H1 (cell line): Measurements from ENCODE around the gene BLTP1. TPM values are rescaled to one million over a fixed set of nuclear protein-coding genes. Genes with fewer than 3 reads are reported as not detected.

Experiments used
- CTCF ChIA-PET: fragments of 300-600 bp; sonication (Branson Sonifier 250); formaldehyde crosslinking; loops from one replicate; lab custom pipeline; 2021; ENCODE audit not compliant: partially characterized antibody; lab: Charles Lee
- POLR2A ChIA-PET: fragments of 300-600 bp; sonication (Branson Sonifier 250); formaldehyde crosslinking; loops from one replicate; lab custom pipeline; 2021; ENCODE audit warnings: inconsistent platforms; ENCODE audit not compliant: partially characterized antibody; lab: Charles Lee
- DNase-seq, 2 experiments: peaks; one replicate each; pipeline versions ENCODE4 v3.0.0 to v3.0.0-alpha.2; 2010 to 2022; ENCODE audit warnings: low spot score in 2 of 2, low read depth in 1 of 2, mixed read lengths in 1 of 2
- FAIRE-seq: peaks from 2 replicates; lab custom pipeline; 2011; peaks lifted over from hg19 to GRCh38; lab: Jason Lieb, UNC
- H2AFZ ChIP-seq: 2 replicates; pipeline ENCODE4 v1.8.1; 2012; ENCODE audit warnings: low read length, inconsistent platforms
- H2AK5ac ChIP-seq: 2 replicates; pipeline ENCODE4 v1.6.1; 2013; ENCODE audit warnings: low read depth, low read length
- H2BK120ac ChIP-seq: replicated peaks from 2 replicates; pipeline ENCODE3; 2013; ENCODE audit warnings: low read depth, low read length, inconsistent platforms
- H2BK12ac ChIP-seq: 2 replicates; pipeline ENCODE4 v1.6.1; 2013; ENCODE audit warnings: low read depth, low read length
- H2BK15ac ChIP-seq: 2 replicates; pipeline ENCODE4 v1.6.1; 2013; ENCODE audit warnings: low read length
- H2BK20ac ChIP-seq: 2 replicates; pipeline ENCODE4 v1.6.1; 2013; ENCODE audit warnings: low read length
- H2BK5ac ChIP-seq: 2 replicates; pipeline ENCODE4 v1.6.1; 2013; ENCODE audit warnings: low read depth, low read length
- H3K14ac ChIP-seq: 2 replicates; pipeline ENCODE4 v1.6.1; 2013; ENCODE audit warnings: inconsistent platforms; ENCODE audit not compliant: insufficient read length
- H3K18ac ChIP-seq: 2 replicates; pipeline ENCODE4 v1.6.1; 2013; ENCODE audit warnings: low read length; ENCODE audit errors: extremely low read depth
- H3K23ac ChIP-seq: 2 replicates; pipeline ENCODE4 v1.6.1; 2013; ENCODE audit warnings: inconsistent platforms; ENCODE audit not compliant: insufficient read length
- H3K23me2 ChIP-seq: 2 replicates; pipeline ENCODE4 v1.6.1; 2013; ENCODE audit warnings: low read depth, low read length
- H3K27ac ChIP-seq: 2 replicates; pipeline ENCODE4 v1.6.1; 2011; ENCODE audit warnings: low read depth, low read length, inconsistent platforms
- H3K27me3 ChIP-seq, 4 experiments: replicated peaks in 1 of 4; 1 replicate in 1 of 4; 2 replicates in 3 of 4; pipeline versions ENCODE4 v1.6.1 to v1.8.1; 2011 to 2013; ENCODE audit warnings: low read length in 3 of 4, mild to moderate bottlenecking in 3 of 4, inconsistent platforms in 2 of 4, mixed read lengths in 2 of 4, moderate library complexity in 1 of 4; ENCODE audit not compliant: control insufficient read depth in 3 of 4, insufficient read depth in 3 of 4; ENCODE audit errors: extremely low read depth in 1 of 4
- H3K36me3 ChIP-seq, 4 experiments: 2 replicates each; pipeline versions ENCODE4 v1.6.1 to v1.8.1; 2011 to 2013; ENCODE audit warnings: mild to moderate bottlenecking in 4 of 4, low read length in 3 of 4, moderate library complexity in 2 of 4, control low read depth in 1 of 4, inconsistent platforms in 1 of 4; ENCODE audit not compliant: insufficient read depth in 4 of 4, control insufficient read depth in 2 of 4
- H3K4ac ChIP-seq: replicated peaks from 2 replicates; pipeline ENCODE3; 2013; ENCODE audit warnings: low read length, low read depth, mixed read lengths, inconsistent platforms; ENCODE audit not compliant: insufficient read length
- H3K4me1 ChIP-seq, 4 experiments: replicated peaks in 1 of 4; 1 replicate in 1 of 4; 2 replicates in 3 of 4; pipeline versions ENCODE4 v1.6.1 to v1.8.1; 2011 to 2013; ENCODE audit warnings: low read length in 3 of 4, inconsistent platforms in 2 of 4, mixed read lengths in 1 of 4; ENCODE audit not compliant: insufficient read depth in 4 of 4, control insufficient read depth in 3 of 4
- H3K4me2 ChIP-seq, 2 experiments: 2 replicates each; pipeline versions ENCODE4 v1.6.1 to v1.8.1; 2011 to 2013; ENCODE audit warnings: low read depth in 2 of 2, low read length in 2 of 2, control low read depth in 1 of 2, inconsistent platforms in 1 of 2, mild to moderate bottlenecking in 1 of 2; ENCODE audit not compliant: insufficient read depth in 1 of 2
- H3K4me3 ChIP-seq, 4 experiments: fragments of 200-600, 300-600 bp in 1 of 4; sonication (generic), shearing (Covaris generic), sonication (Bioruptor Twin) in 1 of 4; 2 replicates each; pipeline versions ENCODE4 v1.5.1 to v1.8.1; 2011 to 2016; ENCODE audit warnings: low read length in 4 of 4, low read depth in 3 of 4, control low read depth in 2 of 4, inconsistent platforms in 2 of 4, mild to moderate bottlenecking in 2 of 4, mixed read lengths in 1 of 4, moderate library complexity in 1 of 4; ENCODE audit not compliant: insufficient read depth in 2 of 4; ENCODE audit errors: extremely low read depth in 1 of 4
- H3K56ac ChIP-seq: replicated peaks from 2 replicates; pipeline ENCODE3; 2013; ENCODE audit warnings: low read depth, mild to moderate bottlenecking, mixed read lengths, low read length, inconsistent platforms; ENCODE audit not compliant: insufficient read length
- H3K79me1 ChIP-seq: 2 replicates; pipeline ENCODE4 v1.6.1; 2013; ENCODE audit warnings: low read depth, low read length, control low read depth
- H3K79me2 ChIP-seq, 2 experiments: 2 replicates each; pipeline versions ENCODE4 v1.6.1 to v1.8.1; 2012 to 2013; ENCODE audit warnings: low read length in 2 of 2, mild to moderate bottlenecking in 2 of 2, inconsistent platforms in 1 of 2; ENCODE audit not compliant: insufficient read depth in 2 of 2, control insufficient read depth in 1 of 2
- H3K9ac ChIP-seq, 4 experiments: replicated peaks in 1 of 4; 1 replicate in 1 of 4; 2 replicates in 3 of 4; pipeline versions ENCODE4 v1.6.1 to v1.8.1; 2011 to 2013; ENCODE audit warnings: low read depth in 3 of 4, low read length in 3 of 4, control low read depth in 2 of 4, mild to moderate bottlenecking in 2 of 4, moderate library complexity in 2 of 4, inconsistent platforms in 1 of 4; ENCODE audit errors: extremely low read depth in 1 of 4
- H3K9me3 ChIP-seq, 2 experiments: 2 replicates each; pipeline versions ENCODE4 v1.6.1 to v1.8.1; 2012 to 2013; ENCODE audit warnings: mild to moderate bottlenecking in 2 of 2, moderate library complexity in 2 of 2, control low read depth in 1 of 2, inconsistent platforms in 1 of 2, low read depth in 1 of 2, low read length in 1 of 2, mixed read lengths in 1 of 2; ENCODE audit not compliant: insufficient read depth in 2 of 2
- H4K20me1 ChIP-seq, 2 experiments: replicated peaks in 1 of 2; 2 replicates each; pipeline versions ENCODE3 to v1.8.1; 2011 to 2013; ENCODE audit warnings: inconsistent platforms in 2 of 2, low read length in 2 of 2, mild to moderate bottlenecking in 1 of 2; ENCODE audit not compliant: insufficient read depth in 2 of 2, control insufficient read depth in 1 of 2
- H4K5ac ChIP-seq: 2 replicates; pipeline ENCODE4 v1.6.1; 2013; ENCODE audit warnings: low read length, low read depth, mixed read lengths, inconsistent platforms; ENCODE audit not compliant: insufficient read length
- H4K8ac ChIP-seq: 2 replicates; pipeline ENCODE4 v1.8.0; 2013; ENCODE audit warnings: mild to moderate bottlenecking, moderate library complexity, low read length, inconsistent platforms; ENCODE audit not compliant: insufficient read depth; ENCODE audit errors: extremely low read depth
- H4K91ac ChIP-seq: replicated peaks from 2 replicates; pipeline ENCODE3; 2013; ENCODE audit warnings: low read length, mixed read lengths, inconsistent platforms; ENCODE audit not compliant: insufficient read length
- CREB1 ChIP-seq: IDR thresholded peaks from 2 replicates; pipeline ENCODE4 v1.6.1; 2012; ENCODE audit warnings: inconsistent platforms
- CTBP2 ChIP-seq: IDR thresholded peaks from 2 replicates; pipeline ENCODE4 v1.7.0; 2011; ENCODE audit warnings: borderline replicate concordance, mild to moderate bottlenecking, moderate library complexity, mixed read lengths, low read length; ENCODE audit not compliant: insufficient read depth, insufficient read length
- SIX5 ChIP-seq: IDR thresholded peaks from 2 replicates; pipeline ENCODE4 v1.6.1; 2011; ENCODE audit warnings: mild to moderate bottlenecking, low read depth, low read length
- WGBS, 2 experiments: shearing (Covaris generic) in 1 of 2; methylation state at CpG; one replicate each; pipeline versions ENCODE4 v1.1.6 to v1.1.7; 2013 to 2015; ENCODE audit warnings: low lambda C conversion rate in 2 of 2, mixed read lengths in 2 of 2, inconsistent platforms in 1 of 2, low coverage in 1 of 2, missing lambda C conversion rate in 1 of 2; ENCODE audit not compliant: insufficient replicate concordance in 2 of 2, insufficient coverage in 1 of 2, insufficient read length in 1 of 2; ENCODE audit errors: extremely low coverage in 1 of 2, missing lambda C conversion rate in 1 of 2; 5-methylcytosine and 5-hydroxymethylcytosine counted together
- polyA plus RNA-seq, 7 experiments: library from polyadenylated mRNA; depleted of rRNA in 3 of 7; stranded (reverse) in 5 of 7; unstranded in 2 of 7; fragments of >200 nt in 5 of 7; fragments of 200-250 nt in 2 of 7; gene quantifications; 1 replicate in 5 of 7; 2 replicates in 1 of 7; 4 replicates in 1 of 7; pipeline versions ENCODE4 v1.2.1 to v1.2.3, GENCODE V29; 2011 to 2013; ENCODE audit warnings: missing spikeins in 2 of 7, mixed read lengths in 2 of 7
- total RNA-seq: library from RNA; stranded (reverse); fragmentation: NEBNext Ultra II Directional; extraction: Animal tissue kit (Norgen Biotek cat#: 25700); gene quantifications from 2 replicates; pipeline ENCODE4 v1.2.1, GENCODE V29; 2021
- TF ChIP-seq, protein P1 (sequence below): IDR thresholded peaks from 2 replicates; pipeline ENCODE4 v1.6.1; 2012; ENCODE audit warnings: inconsistent platforms

Gene BLTP1
- total and polyA plus RNA-seq, 2 of the 8 experiments (the other 6 are each of a cell fraction or from before 2014, with no cell fraction given) = 14.0 to 27.9 TPM

DNA sequence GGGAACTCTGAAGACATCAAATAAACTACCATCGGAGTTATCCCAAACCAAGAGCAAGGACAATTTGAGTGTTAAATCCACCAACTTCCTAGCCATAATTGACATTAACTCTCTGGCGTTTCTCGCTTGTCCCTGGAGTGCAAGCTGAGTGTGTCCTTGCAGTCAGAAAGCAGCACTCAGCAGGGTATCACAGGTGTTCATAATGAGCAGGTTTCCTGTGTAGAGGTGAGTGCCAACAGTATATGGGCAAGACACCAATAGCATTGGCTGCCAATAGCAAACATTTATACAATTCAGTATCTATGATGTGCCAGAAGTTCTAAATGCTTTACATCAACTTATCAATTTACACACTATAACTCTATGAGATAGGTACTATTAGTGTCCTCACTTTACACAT is 11.2 kb downstream of the BLTP1 start:
- no peak overlapping the region for H2AK5ac ChIP-seq
- H3K4me2 ChIP-seq = no peak overlapping the region
- no peak overlapping the region for H3K27ac ChIP-seq
- H2BK120ac ChIP-seq = no peak overlapping the region
- H3K9me3 ChIP-seq = no peaks in the 10 kb centered on the region
- 0 out of 7 replicates have a peak, but pooled peaks cover 0 to 2% (median 0%) of the 10 kb centered on the region in 4 experiments for H3K4me1 ChIP-seq
- H4K91ac ChIP-seq = no peak overlapping the region
- H3K14ac ChIP-seq = no peak overlapping the region
- no peak overlapping the region for H4K8ac ChIP-seq
- TF ChIP-seq CREB1 (no peak), CTBP2 (no peak), SIX5 (no peak)
- TF ChIP-seq, protein P1, sequence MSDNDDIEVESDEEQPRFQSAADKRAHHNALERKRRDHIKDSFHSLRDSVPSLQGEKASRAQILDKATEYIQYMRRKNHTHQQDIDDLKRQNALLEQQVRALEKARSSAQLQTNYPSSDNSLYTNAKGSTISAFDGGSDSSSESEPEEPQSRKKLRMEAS = no peak
- H3K27me3 ChIP-seq = no peaks in the 10 kb centered on the region
- peaks cover 3 to 38% of the 10 kb centered on the region in 2 experiments; a peak in 3 of 4 replicates for H3K79me2 ChIP-seq
- no peaks in the 10 kb centered on the region for H3K36me3 ChIP-seq
- no peak overlapping the region for H4K5ac ChIP-seq
- no peak overlapping the region for H3K4ac ChIP-seq
- H2BK20ac ChIP-seq = no peak overlapping the region
- no peak overlapping the region for H2BK5ac ChIP-seq
- ChIA-PET CTCF (no interaction called here), POLR2A (no interaction called here)
- no peak overlapping the region for H3K56ac ChIP-seq
- no peaks in the 10 kb centered on the region for H3K23me2 ChIP-seq
- H3K79me1 ChIP-seq = peaks cover 5% of the 10 kb centered on the region; the same call in 1 of the 2 replicates
- H2AFZ ChIP-seq = no peak overlapping the region
- no peak overlapping the region for H3K18ac ChIP-seq
- H4K20me1 ChIP-seq = no peaks in the 10 kb centered on the region
- DNase-seq (no peak), FAIRE-seq (no peak)
- no peak overlapping the region for H2BK15ac ChIP-seq
- no peak overlapping the region for H3K9ac ChIP-seq
- H3K4me3 ChIP-seq = no peak overlapping the region
- whole genome bisulfite sequencing, 2 experiments = 94% methylated on average over 3 of the region's 3 CpGs; no CpG with 5 or more reads in 1 of the 2 experiments
- H2BK12ac ChIP-seq = no peak overlapping the region
- H3K23ac ChIP-seq = no peak overlapping the region
